Measurements from ENCODE around the gene RGS12.

GRCh38 chr4:3311095-3311372 is 18.2 kb downstream of the RGS12 start:
- TF ChIP-seq EZH2 (IDR thresholded peaks at IDR 0.05; ENCODE audit: borderline replicate concordance, low read depth, low read length, poor library complexity, severe bottlenecking) (no peak), CTCF (conservative IDR thresholded peaks at IDR 0.05; ENCODE audit: low read depth, low read length) (no peak)

Data from A673 (cell line).